Middle frontal gyrus (tissue), 1 donor: ENCODE measurements around the gene BRPF3.

Experiments
- DNase-seq: peaks from one replicate; pipeline ENCODE4 v3.0.0-alpha.2; 2015; ENCODE audit warnings: low spot score; ENCODE audit errors: extremely low spot score

Gene BRPF3

GRCh38 chr6:36267731-36268477 is 71.4 kb downstream of the BRPF3 start:
- DNase-seq, result no peak

- peak; percentile 36 for DNase-seq
Measured at GRCh38 chr6:36268478-36269275, 72.1 kb downstream of the BRPF3 start.

GRCh38 chr6:36269834-36270705 is 73.5 kb downstream of the BRPF3 start, which contains the start of gene PNPLA1:
TSS of gene PNPLA1 (plus strand) at chr6:36270060. CDS start at chr6:36270460, 400 bp downstream.
- no peak for DNase-seq

DNA sequence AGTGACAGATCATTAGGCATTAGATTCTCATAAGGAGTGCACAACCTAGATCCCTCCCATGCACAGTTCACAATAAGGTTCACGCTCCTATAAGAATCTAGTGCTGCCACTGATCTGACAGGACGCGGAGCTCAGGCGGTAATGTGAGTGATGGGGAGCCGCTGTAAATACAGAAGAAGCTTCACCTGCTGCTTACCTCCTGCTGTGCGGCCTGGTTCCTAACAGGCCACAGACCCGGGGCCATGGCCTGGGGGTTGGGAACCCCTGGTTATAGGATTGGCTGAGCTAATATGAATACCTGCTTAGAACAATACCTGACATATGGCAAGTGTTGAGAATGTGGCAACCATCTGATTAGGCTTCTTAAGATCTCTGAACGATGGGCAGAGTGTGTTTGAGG is 75.7 kb downstream of the BRPF3 start:
- DNase-seq, result no peak

- no peak for DNase-seq
Measured at GRCh38 chr6:36273067-36273466, 76.5 kb downstream of the BRPF3 start.

DNA sequence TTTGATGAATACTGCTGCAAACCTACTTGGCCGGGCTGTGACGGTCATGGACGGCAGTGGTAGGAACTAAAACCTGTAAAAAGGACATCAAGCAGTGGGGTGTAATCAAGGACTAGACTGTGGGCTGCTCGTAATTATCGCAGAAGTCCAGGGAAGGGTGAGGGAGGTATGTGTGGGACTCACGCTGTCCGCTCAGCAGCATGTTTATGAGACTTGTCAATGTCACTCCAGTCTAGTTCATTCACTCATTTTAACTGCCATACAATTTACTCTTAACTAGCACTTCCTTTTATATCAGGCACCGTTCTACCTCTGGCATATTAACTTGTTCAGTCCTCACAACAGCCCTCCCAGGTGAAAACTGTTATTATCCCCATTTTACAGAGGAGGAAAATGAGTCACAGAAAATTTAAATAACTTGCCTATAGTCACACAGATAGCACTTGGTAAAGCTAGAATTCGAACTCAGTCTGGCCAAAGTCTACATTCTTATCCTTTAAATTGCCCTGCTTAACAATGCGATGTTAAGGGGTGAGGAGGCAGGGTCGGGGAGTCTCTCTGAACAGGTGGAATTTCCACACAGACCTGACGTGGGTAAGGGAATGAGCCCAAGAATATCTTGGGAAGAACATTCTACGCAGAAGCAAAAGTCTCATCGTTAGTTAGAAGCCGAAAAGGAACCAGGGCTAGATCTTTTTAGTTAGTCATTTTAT is 77.4 kb downstream of the BRPF3 start:
- DNase-seq, result no peak

GRCh38 chr6:36276581-36277536 is 80.3 kb downstream of the BRPF3 start:
- DNase-seq, result no peak

DNA sequence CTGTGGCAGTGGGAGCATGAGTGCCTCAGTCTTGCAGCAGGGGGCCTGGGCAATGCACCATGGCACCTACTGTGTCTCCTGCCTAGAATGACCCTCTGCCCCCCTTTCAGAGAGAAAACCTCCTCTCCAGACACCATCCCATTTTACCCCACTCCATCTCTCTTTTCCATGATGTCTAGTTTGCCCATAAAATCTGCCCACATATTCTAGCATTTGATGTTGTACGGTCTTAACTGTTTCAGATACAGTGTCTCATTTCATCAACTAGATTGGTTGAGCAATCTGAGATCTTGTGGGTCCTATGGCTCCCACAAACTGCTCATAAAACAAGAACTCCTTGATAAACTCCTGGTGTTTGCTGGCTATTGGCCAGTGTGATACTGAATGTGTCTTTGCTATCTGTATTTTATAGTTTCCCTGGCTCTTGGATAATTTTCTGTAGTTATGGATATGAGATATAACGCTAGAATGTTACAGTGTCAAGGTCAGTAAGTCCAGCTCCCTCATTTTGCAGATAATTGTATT is 81.5 kb downstream of the BRPF3 start:
- DNase-seq, result no peak

GRCh38 chr6:36280467-36280866 is 83.9 kb downstream of the BRPF3 start:
- no peak for DNase-seq

- no peak for DNase-seq
Measured at GRCh38 chr6:36280983-36281382, 84.4 kb downstream of the BRPF3 start.
